Nephron progenitor cell (in vitro differentiated cells): ENCODE data around the gene NREP.

Experiments used
- DNase-seq: peaks from one replicate; pipeline ENCODE4 v3.0.0; 2021
- H3K27ac Mint-ChIP-seq: 2 replicates; pipeline ENCODE4 v1.8.0; 2021; ENCODE audit warnings: mild to moderate bottlenecking, moderate library complexity, mixed read lengths
- H3K27me3 Mint-ChIP-seq: 2 replicates; pipeline ENCODE4 v1.8.0; 2021; ENCODE audit warnings: mild to moderate bottlenecking, low read depth, mixed read lengths; ENCODE audit not compliant: poor library complexity
- H3K36me3 Mint-ChIP-seq: 2 replicates; pipeline ENCODE4 v1.8.0; 2021; ENCODE audit warnings: low read depth, mixed read lengths
- H3K4me1 Mint-ChIP-seq: 2 replicates; pipeline ENCODE4 v1.8.0; 2021; ENCODE audit warnings: mixed read lengths
- H3K4me3 Mint-ChIP-seq: 2 replicates; pipeline ENCODE4 v1.8.0; 2021; ENCODE audit warnings: mild to moderate bottlenecking, moderate library complexity, mixed read lengths
- H3K9me3 Mint-ChIP-seq: 2 replicates; pipeline ENCODE4 v1.8.0; 2021; ENCODE audit warnings: mild to moderate bottlenecking, moderate library complexity, mixed read lengths
- TF ChIP-seq, protein P1 (sequence below): fragments of 200-600 bp; sonication (generic); IDR thresholded peaks from 2 replicates; pipeline ENCODE4 v1.5.0; 2021; ENCODE audit warnings: antibody characterized with exemption

Gene NREP

DNA sequence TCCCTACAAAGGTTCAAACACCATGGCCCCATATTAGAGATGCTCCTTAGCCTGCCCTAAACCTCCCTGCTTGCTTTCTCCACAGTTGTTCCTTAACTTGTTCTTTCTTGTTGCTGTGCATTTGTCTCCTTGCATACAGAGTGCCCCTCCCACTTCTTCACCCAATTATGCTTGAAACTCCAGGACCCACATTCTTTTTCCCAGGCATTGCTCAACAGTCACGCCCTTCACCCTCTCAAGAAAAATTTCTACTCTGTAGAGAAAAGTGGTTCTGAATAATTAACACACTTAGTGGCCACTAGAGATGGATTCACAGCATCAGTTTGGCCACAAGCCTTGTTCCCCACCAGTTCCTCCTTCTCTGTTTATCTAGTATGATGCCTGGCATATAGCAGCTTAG lies 57.7 kb downstream of the NREP start:
- TF ChIP-seq, protein P1, sequence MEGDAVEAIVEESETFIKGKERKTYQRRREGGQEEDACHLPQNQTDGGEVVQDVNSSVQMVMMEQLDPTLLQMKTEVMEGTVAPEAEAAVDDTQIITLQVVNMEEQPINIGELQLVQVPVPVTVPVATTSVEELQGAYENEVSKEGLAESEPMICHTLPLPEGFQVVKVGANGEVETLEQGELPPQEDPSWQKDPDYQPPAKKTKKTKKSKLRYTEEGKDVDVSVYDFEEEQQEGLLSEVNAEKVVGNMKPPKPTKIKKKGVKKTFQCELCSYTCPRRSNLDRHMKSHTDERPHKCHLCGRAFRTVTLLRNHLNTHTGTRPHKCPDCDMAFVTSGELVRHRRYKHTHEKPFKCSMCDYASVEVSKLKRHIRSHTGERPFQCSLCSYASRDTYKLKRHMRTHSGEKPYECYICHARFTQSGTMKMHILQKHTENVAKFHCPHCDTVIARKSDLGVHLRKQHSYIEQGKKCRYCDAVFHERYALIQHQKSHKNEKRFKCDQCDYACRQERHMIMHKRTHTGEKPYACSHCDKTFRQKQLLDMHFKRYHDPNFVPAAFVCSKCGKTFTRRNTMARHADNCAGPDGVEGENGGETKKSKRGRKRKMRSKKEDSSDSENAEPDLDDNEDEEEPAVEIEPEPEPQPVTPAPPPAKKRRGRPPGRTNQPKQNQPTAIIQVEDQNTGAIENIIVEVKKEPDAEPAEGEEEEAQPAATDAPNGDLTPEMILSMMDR: no peak
- H3K36me3 Mint-ChIP-seq: no peaks in the 10 kb centered on the region
- H3K4me1 Mint-ChIP-seq: peaks cover 12% of the 10 kb centered on the region
- no peaks in the 10 kb centered on the region for H3K27me3 Mint-ChIP-seq
- no peak overlapping the region for H3K4me3 Mint-ChIP-seq
- DNase-seq: no peak
- no peak overlapping the region for H3K27ac Mint-ChIP-seq
- H3K9me3 Mint-ChIP-seq: no peaks in the 10 kb centered on the region

DNA sequence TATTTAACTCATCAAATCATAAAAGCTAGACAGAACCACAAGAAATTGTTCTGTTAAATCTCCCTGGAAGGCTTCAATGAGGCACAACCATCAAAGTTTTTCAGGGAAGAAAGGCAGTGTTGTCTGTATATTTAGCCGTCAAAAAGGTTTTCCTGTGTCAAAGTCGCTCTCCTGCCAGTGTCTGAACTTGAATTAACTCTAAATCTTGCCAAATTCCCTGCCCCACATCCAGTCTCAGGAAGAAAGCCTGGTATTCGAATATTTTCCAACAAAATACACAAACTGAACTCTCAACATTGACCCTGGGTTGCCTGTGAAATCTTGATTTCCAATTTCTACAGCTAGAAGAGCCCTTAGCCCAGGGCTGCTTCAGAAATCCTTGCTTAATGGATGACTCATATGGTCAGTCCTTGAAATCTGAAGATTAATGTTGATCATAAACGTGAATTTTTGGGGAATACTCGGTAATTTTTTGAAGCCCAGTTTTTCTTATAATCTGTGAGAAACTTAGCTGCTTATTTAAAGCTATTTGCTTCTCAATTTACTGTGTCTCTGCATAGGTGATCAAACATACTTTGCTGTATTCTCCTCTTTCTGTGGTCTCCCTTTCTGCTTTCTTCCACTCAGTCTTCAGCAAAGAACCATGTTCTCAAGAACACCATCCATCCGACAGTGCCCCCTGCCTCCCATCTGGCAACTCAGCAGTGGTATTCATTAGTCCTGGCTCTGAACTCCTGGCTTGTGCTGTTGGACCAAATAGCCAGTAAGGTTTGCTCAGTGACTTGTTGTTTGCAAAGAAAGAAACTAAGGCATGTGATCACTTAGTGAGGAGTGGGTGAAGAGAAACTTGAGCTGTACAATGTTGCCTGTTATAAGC lies 58.9 kb downstream of the NREP start:
- DNase-seq: no peak
- Mint-ChIP-seq H3K9me3 (no peaks in the 10 kb centered on the region), H3K36me3 (no peaks in the 10 kb centered on the region), H3K27me3 (peaks cover under 1% of the 10 kb centered on the region), H3K4me1 (peaks cover 17% of the 10 kb centered on the region), H3K4me3 (no peak overlapping the region), H3K27ac (no peak overlapping the region)
- TF ChIP-seq, protein P1: no peak

DNA sequence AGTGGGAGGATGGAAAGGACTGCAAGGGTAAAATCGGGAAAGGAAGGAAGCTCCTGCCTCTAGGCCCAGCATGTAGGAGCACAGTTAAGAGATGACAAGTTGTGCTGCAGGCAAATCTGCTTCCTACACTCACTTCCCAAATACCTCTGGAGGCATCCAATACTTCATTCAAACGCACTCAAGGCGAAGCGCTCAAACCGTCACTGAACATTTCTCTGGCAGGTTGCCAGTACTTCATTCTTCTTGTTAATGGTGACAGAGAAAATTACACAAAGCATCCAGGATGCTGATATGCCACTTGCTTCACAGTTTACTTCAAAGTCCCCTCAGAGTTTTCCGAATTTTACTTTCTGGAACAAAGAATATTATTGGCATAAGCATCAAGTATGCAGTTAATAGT lies 59.8 kb downstream of the NREP start:
- Mint-ChIP-seq H3K27ac (no peak overlapping the region), H3K36me3 (no peaks in the 10 kb centered on the region), H3K4me1 (peaks cover 24% of the 10 kb centered on the region), H3K27me3 (peaks cover 5% of the 10 kb centered on the region), H3K4me3 (no peak overlapping the region), H3K9me3 (no peaks in the 10 kb centered on the region)
- TF ChIP-seq, protein P1: no peak
- DNase-seq: no peak

DNA sequence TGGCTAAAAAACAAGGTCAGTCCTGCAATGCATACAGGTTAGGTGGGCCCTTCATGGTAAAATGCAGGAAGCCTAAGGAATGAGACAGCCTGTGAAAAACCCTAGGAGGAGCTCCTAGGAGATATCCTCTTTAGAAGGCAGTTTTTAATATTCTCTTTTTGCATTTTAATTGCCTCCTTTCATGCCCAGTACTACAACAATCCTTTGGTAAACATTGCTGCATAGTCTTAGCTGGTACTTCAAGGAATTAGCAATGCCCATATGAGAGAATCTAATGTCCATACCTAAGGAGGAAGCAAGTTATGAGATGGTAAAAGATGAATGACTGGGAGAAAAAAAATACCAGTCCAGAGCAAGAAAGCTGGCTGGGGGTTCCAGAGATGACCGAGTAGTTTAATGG lies 61.0 kb downstream of the NREP start:
- TF ChIP-seq, protein P1: no peak
- H3K36me3 Mint-ChIP-seq: no peaks in the 10 kb centered on the region
- peaks cover 5% of the 10 kb centered on the region for H3K27me3 Mint-ChIP-seq
- no peak overlapping the region for H3K4me3 Mint-ChIP-seq
- peaks cover 24% of the 10 kb centered on the region for H3K4me1 Mint-ChIP-seq
- no peaks in the 10 kb centered on the region for H3K9me3 Mint-ChIP-seq
- DNase-seq: no peak
- no peak overlapping the region for H3K27ac Mint-ChIP-seq

DNA sequence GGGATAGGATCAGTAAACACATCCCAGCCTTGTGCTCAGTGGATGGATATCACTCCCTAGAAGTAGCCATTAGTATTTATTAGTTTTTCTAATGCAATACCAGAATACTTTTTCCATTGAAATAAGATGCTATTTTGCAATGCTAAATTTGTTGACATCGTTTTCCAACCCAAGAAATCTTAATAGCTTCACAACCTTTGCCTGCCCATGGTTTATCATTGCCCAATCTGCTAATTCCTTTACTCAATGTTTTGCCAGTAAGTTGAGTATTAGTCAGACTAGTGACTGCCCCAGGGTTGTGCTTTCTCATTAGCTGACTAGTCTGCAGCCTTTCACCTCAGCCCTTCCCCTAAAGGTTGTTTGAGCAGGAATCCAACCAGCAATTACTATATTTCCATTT lies 62.9 kb downstream of the NREP start:
- TF ChIP-seq, protein P1: no peak
- no peak overlapping the region for H3K4me3 Mint-ChIP-seq
- no peak for DNase-seq

DNA sequence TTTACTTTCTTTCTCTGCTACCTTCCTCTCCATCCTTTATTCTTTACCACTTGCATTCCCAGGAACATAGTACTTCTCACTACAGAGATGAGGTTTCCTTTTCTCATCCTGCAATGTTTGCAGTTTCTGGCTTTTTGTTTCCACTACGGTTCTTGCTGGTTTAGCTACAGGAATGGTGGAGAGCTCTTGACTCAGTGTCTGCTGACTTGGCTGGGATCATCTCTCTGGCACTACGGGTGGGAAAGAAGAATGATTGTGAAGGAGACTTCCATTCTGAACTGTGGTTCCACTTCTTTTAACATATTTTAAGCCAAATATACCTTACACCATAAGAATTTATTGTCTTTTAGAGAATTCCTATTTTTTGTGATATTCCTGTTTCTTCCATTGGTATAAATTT lies 65.1 kb downstream of the NREP start:
- Mint-ChIP-seq H3K27ac (peak overlapping the region; percentile 19), H3K27me3 (peaks cover 5% of the 10 kb centered on the region), H3K4me1 (peaks cover 19% of the 10 kb centered on the region), H3K36me3 (no peaks in the 10 kb centered on the region), H3K4me3 (no peak overlapping the region), H3K9me3 (no peaks in the 10 kb centered on the region)
- TF ChIP-seq, protein P1: no peak
- DNase-seq: no peak

More for the DNA sequence above, 62.9 kb downstream of the NREP start:
- no peak overlapping the region for H3K27ac Mint-ChIP-seq
- peaks cover 24% of the 10 kb centered on the region for H3K4me1 Mint-ChIP-seq
- no peaks in the 10 kb centered on the region for H3K9me3 Mint-ChIP-seq
- H3K27me3 Mint-ChIP-seq: peaks cover 5% of the 10 kb centered on the region
- H3K36me3 Mint-ChIP-seq: no peaks in the 10 kb centered on the region
